IMR-90 (cell line): Measurements from ENCODE around the gene DTHD1. TPM values are rescaled to one million over a fixed set of nuclear protein-coding genes. Genes with fewer than 3 reads are reported as not detected.

Experiments
- ATAC-seq: fragments of 200-7000 bp; cut with Tn5 transposase; 2 replicates; pipeline ENCODE4 v1.9.1; 2020; ENCODE audit warnings: low read depth, mild to moderate bottlenecking, moderate library complexity
- BruUV-seq: library from RNA; stranded (reverse); fragments of 400-500 nt; replicated peaks from 2 replicates; lab custom pipeline; 2021; lab: Mats Ljungman, UMichigan
- CTCF ChIA-PET: fragments of 300-600 bp; formaldehyde crosslinking; extraction: SDS; loops from one replicate; lab custom pipeline; 2021; ENCODE audit warnings: antibody characterized with exemption; lab: Yijun Ruan, JAX
- POLR2A ChIA-PET: fragments of 300-600 bp; sonication (Branson Sonifier 250); formaldehyde crosslinking; loops from one replicate; lab custom pipeline; 2022; ENCODE audit warnings: antibody characterized with exemption; ENCODE audit not compliant: unreplicated experiment; lab: Charles Lee
- DNase-seq: peaks from one replicate; pipeline ENCODE4 v3.0.0; 2013
- H2AFZ ChIP-seq: replicated peaks from 2 replicates; pipeline ENCODE3; 2013; ENCODE audit warnings: low read length, mild to moderate bottlenecking; ENCODE audit not compliant: poor library complexity
- H2AK5ac ChIP-seq: 2 replicates; pipeline ENCODE4 v1.6.1; 2013; ENCODE audit warnings: low read depth, low read length, inconsistent platforms
- H2AK9ac ChIP-seq: replicated peaks from 2 replicates; pipeline ENCODE3; 2013; ENCODE audit warnings: mild to moderate bottlenecking, low read depth, low read length, moderate library complexity; ENCODE audit not compliant: poor library complexity
- H2BK120ac ChIP-seq: 2 replicates; pipeline ENCODE4 v1.6.1; 2013; ENCODE audit warnings: low read depth, low read length, inconsistent platforms
- H2BK15ac ChIP-seq: 3 replicates; pipeline ENCODE4 v1.6.1; 2013; ENCODE audit warnings: low read depth, low read length, inconsistent platforms
- H2BK20ac ChIP-seq: 2 replicates; pipeline ENCODE4 v1.6.1; 2013; ENCODE audit warnings: low read depth, mild to moderate bottlenecking, inconsistent platforms, low read length, moderate library complexity
- H2BK5ac ChIP-seq: 2 replicates; pipeline ENCODE4 v1.6.1; 2013; ENCODE audit warnings: mild to moderate bottlenecking, low read depth, low read length, inconsistent platforms; ENCODE audit not compliant: poor library complexity, severe bottlenecking
- H3K14ac ChIP-seq: replicated peaks from 2 replicates; pipeline ENCODE4 v1.6.1; 2013; ENCODE audit warnings: low read depth, low read length, inconsistent platforms
- H3K18ac ChIP-seq: 2 replicates; pipeline ENCODE4 v1.6.1; 2013; ENCODE audit warnings: low read depth, low read length, control low read depth
- H3K23ac ChIP-seq: 2 replicates; pipeline ENCODE4 v1.6.1; 2013; ENCODE audit warnings: low read depth, low read length, inconsistent platforms
- H3K27ac ChIP-seq: 2 replicates; pipeline ENCODE4 v1.5.1; 2013; ENCODE audit warnings: mild to moderate bottlenecking, control low read depth, low read length; ENCODE audit not compliant: insufficient read depth
- H3K27me3 ChIP-seq: 2 replicates; pipeline ENCODE4 v1.6.1; 2013; ENCODE audit warnings: low read length; ENCODE audit not compliant: control insufficient read depth, insufficient read depth
- H3K36me3 ChIP-seq: 2 replicates; pipeline ENCODE4 v1.6.1; 2013; ENCODE audit warnings: low read length, mixed read lengths; ENCODE audit not compliant: control insufficient read depth, insufficient read depth
- H3K4ac ChIP-seq: 2 replicates; pipeline ENCODE4 v1.6.1; 2013; ENCODE audit warnings: low read depth, low read length, inconsistent platforms
- H3K4me1 ChIP-seq: 2 replicates; pipeline ENCODE4 v1.6.1; 2013; ENCODE audit warnings: low read length, mixed read lengths; ENCODE audit not compliant: control insufficient read depth, insufficient read depth
- H3K4me2 ChIP-seq: 2 replicates; pipeline ENCODE4 v1.6.1; 2013; ENCODE audit warnings: low read depth, mild to moderate bottlenecking, control low read depth, low read length, moderate library complexity
- H3K4me3 ChIP-seq: 2 replicates; pipeline ENCODE4 v1.5.1; 2013; ENCODE audit warnings: low read depth, mild to moderate bottlenecking, control low read depth, low read length, moderate library complexity; ENCODE audit not compliant: insufficient read depth
- H3K56ac ChIP-seq: 2 replicates; pipeline ENCODE4 v1.6.1; 2013; ENCODE audit warnings: low read length, inconsistent platforms; ENCODE audit not compliant: insufficient read depth; ENCODE audit errors: extremely low read depth
- H3K79me1 ChIP-seq, 2 experiments: 2 replicates each; pipeline ENCODE4 v1.6.1; 2013; ENCODE audit warnings: low read length in 2 of 2, inconsistent platforms in 1 of 2, low read depth in 1 of 2
- H3K9ac ChIP-seq: 2 replicates; pipeline ENCODE4 v1.6.1; 2013; ENCODE audit warnings: low read depth, low read length, control low read depth
- H3K9me1 ChIP-seq: 2 replicates; pipeline ENCODE4 v1.6.1; 2013; ENCODE audit warnings: low read length, inconsistent platforms; ENCODE audit not compliant: insufficient read depth
- H3K9me3 ChIP-seq: 2 replicates; pipeline ENCODE4 v1.6.1; 2013; ENCODE audit warnings: low read length; ENCODE audit not compliant: control insufficient read depth, insufficient read depth
- H4K20me1 ChIP-seq: 2 replicates; pipeline ENCODE4 v1.6.1; 2013; ENCODE audit warnings: low read length, inconsistent platforms; ENCODE audit not compliant: insufficient read depth
- H4K5ac ChIP-seq: 2 replicates; pipeline ENCODE4 v1.6.1; 2013; ENCODE audit warnings: mild to moderate bottlenecking, low read depth, low read length, control low read depth
- H4K8ac ChIP-seq, 2 experiments: 2 replicates each; pipeline ENCODE4 v1.6.1; 2013; ENCODE audit warnings: low read depth in 2 of 2, low read length in 2 of 2, control low read depth in 1 of 2, inconsistent platforms in 1 of 2
- H4K91ac ChIP-seq: 2 replicates; pipeline ENCODE4 v1.6.1; 2013; ENCODE audit warnings: low read depth, low read length, inconsistent platforms; ENCODE audit not compliant: insufficient read depth
- CEBPB ChIP-seq: IDR thresholded peaks from 2 replicates; pipeline ENCODE4 v1.6.1; 2012; ENCODE audit warnings: low read depth, low read length, improper control_type of control experiment
- CHD1 ChIP-seq: IDR thresholded peaks from 2 replicates; pipeline ENCODE4 v1.6.1; 2012; ENCODE audit warnings: low read depth, low read length, improper control_type of control experiment
- MAFK ChIP-seq: IDR thresholded peaks from 2 replicates; pipeline ENCODE4 v1.6.1; 2012; ENCODE audit warnings: low read depth, low read length, improper control_type of control experiment
- MAZ ChIP-seq: IDR thresholded peaks from 2 replicates; pipeline ENCODE4 v1.6.1; 2012; ENCODE audit warnings: low read depth, mild to moderate bottlenecking, low read length, improper control_type of control experiment, moderate library complexity, borderline replicate concordance
- MXI1 ChIP-seq: IDR thresholded peaks from 2 replicates; pipeline ENCODE4 v1.6.1; 2012; ENCODE audit warnings: low read depth, mild to moderate bottlenecking, low read length, moderate library complexity, borderline replicate concordance
- NFE2L2 ChIP-seq: fragments of 150-350 bp; IDR thresholded peaks from 2 replicates; pipeline ENCODE4 v1.6.1; 2016; ENCODE audit warnings: low read depth, mild to moderate bottlenecking, low read length
- RAD21 ChIP-seq: IDR thresholded peaks from 2 replicates; pipeline ENCODE4 v1.6.1; 2012; ENCODE audit warnings: low read length, improper control_type of control experiment
- RCOR1 ChIP-seq: IDR thresholded peaks from 2 replicates; pipeline ENCODE4 v1.6.1; 2012; ENCODE audit warnings: mild to moderate bottlenecking, low read length, improper control_type of control experiment; ENCODE audit not compliant: insufficient replicate concordance
- SMC3 ChIP-seq: fragments of 150-350 bp; IDR thresholded peaks from 2 replicates; pipeline ENCODE4 v1.6.1; 2016; ENCODE audit warnings: low read depth, mild to moderate bottlenecking, antibody characterized with exemption, low read length, moderate library complexity
- WGBS, 2 experiments: methylation state at CpG; one replicate each; pipeline versions ENCODE4 v1.1.5 to v1.1.7; 2013; ENCODE audit warnings: missing lambda C conversion rate in 2 of 2; ENCODE audit not compliant: insufficient read length in 1 of 2; ENCODE audit errors: extremely low coverage in 2 of 2; 5-methylcytosine and 5-hydroxymethylcytosine counted together
- dilution Hi-C: fragments of 300-500 bp; cut with HindIII; formaldehyde crosslinking; loops from one replicate; pipeline ENCODE4 v1.14.3; 2018; ENCODE audit warnings: low sequenced_read_pairs; ENCODE audit not compliant: unreplicated experiment
- in situ Hi-C: fragments of 300-500 bp; cut with MboI; formaldehyde crosslinking; loops from 3 replicates; pipeline ENCODE4 v1.14.3; 2019; ENCODE audit warnings: low sequenced_read_pairs, inconsistent platforms, mixed read lengths
- intact Hi-C: fragments of 100-400 bp; cut with micrococcal nuclease; formaldehyde crosslinking; loops from 2 replicates; pipeline ENCODE4 v1.10.0; 2022
- polyA plus RNA-seq, 3 experiments: library from polyadenylated mRNA; depleted of rRNA; stranded (reverse); fragments of >200 nt; gene quantifications; 2 replicates each; pipeline ENCODE4 v1.2.3, GENCODE V29; 2012; ENCODE audit warnings: low replicate concordance in 1 of 3
- total RNA-seq: library from RNA; depleted of rRNA; stranded (reverse); fragments of >200 nt; gene quantifications from 2 replicates; pipeline ENCODE4 v1.2.3, GENCODE V29; 2012
- TF ChIP-seq, protein P1 (sequence below): fragments of 150-350 bp; IDR thresholded peaks from 2 replicates; pipeline ENCODE4 v1.6.1; 2017; ENCODE audit warnings: mild to moderate bottlenecking, antibody characterized with exemption, low read length, low read depth
- TF ChIP-seq, protein P2 (sequence below): fragments of 150-350 bp; IDR thresholded peaks from 2 replicates; pipeline ENCODE4 v1.6.1; 2016; ENCODE audit warnings: low read depth, mild to moderate bottlenecking, low read length, moderate library complexity, borderline replicate concordance
- TF ChIP-seq, protein P3 (sequence below): conservative IDR thresholded peaks from 2 replicates; pipeline ENCODE4 v1.5.1; 2012; ENCODE audit warnings: mild to moderate bottlenecking, low read depth, low read length, improper control_type of control experiment

Gene DTHD1
- total and polyA plus RNA-seq, 2 of the 4 experiments (the other 2 are of a cell fraction), result not detected

DNA sequence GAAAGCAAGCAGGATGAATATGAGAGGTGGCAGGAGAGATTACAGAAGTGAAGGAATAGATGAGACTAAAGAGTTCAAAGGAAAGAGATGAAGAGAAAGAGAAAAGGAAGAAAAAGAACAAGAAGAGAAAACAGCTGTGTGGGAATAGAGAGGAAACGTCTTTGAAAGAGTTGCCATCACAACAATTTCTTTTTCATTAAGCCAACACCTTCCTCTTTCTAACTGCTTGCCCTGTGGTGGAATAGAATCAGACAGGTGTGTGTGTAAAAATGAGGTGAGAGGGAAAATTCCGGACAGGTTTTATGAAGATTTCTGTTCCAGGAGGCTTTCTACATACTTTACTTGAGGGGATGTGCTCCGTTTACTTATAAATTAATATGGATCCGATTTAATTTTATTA, 28.8 kb downstream of the DTHD1 start:
- no peak overlapping the region for H3K4me2 ChIP-seq
- H3K4me1 ChIP-seq, result no peaks in the 10 kb centered on the region
- no peak overlapping the region for H3K4ac ChIP-seq
- no peak overlapping the region for H3K23ac ChIP-seq
- H2BK15ac ChIP-seq, result no peak overlapping the region
- no peaks in the 10 kb centered on the region for H3K27me3 ChIP-seq
- H3K27ac ChIP-seq, result no peak overlapping the region
- no CpG with 5 or more reads among the region's 4 CpGs for WGBS, 2 experiments
- H3K9me3 ChIP-seq, result peaks cover 8% of the 10 kb centered on the region; the same call in 1 of the 2 replicates
- H3K4me3 ChIP-seq, result no peak overlapping the region
- no peak overlapping the region for H2AK9ac ChIP-seq
- ChIA-PET CTCF (no interaction called here), POLR2A (no interaction called here)
- in situ Hi-C loops, result no loop called here
- no peaks in the 10 kb centered on the region for H3K79me1 ChIP-seq
- H2BK120ac ChIP-seq, result no peak overlapping the region
- DNase-seq, result no peak
- TF ChIP-seq MXI1 (no peak), CEBPB (no peak), MAFK (no peak), CHD1 (no peak), SMC3 (no peak), RAD21 (no peak), NFE2L2 (no peak), MAZ (no peak), RCOR1 (no peak)
- TF ChIP-seq, protein P1, sequence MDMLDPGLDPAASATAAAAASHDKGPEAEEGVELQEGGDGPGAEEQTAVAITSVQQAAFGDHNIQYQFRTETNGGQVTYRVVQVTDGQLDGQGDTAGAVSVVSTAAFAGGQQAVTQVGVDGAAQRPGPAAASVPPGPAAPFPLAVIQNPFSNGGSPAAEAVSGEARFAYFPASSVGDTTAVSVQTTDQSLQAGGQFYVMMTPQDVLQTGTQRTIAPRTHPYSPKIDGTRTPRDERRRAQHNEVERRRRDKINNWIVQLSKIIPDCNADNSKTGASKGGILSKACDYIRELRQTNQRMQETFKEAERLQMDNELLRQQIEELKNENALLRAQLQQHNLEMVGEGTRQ, result no peak
- TF ChIP-seq, protein P2, sequence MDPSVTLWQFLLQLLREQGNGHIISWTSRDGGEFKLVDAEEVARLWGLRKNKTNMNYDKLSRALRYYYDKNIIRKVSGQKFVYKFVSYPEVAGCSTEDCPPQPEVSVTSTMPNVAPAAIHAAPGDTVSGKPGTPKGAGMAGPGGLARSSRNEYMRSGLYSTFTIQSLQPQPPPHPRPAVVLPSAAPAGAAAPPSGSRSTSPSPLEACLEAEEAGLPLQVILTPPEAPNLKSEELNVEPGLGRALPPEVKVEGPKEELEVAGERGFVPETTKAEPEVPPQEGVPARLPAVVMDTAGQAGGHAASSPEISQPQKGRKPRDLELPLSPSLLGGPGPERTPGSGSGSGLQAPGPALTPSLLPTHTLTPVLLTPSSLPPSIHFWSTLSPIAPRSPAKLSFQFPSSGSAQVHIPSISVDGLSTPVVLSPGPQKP, result no peak
- TF ChIP-seq, protein P3, sequence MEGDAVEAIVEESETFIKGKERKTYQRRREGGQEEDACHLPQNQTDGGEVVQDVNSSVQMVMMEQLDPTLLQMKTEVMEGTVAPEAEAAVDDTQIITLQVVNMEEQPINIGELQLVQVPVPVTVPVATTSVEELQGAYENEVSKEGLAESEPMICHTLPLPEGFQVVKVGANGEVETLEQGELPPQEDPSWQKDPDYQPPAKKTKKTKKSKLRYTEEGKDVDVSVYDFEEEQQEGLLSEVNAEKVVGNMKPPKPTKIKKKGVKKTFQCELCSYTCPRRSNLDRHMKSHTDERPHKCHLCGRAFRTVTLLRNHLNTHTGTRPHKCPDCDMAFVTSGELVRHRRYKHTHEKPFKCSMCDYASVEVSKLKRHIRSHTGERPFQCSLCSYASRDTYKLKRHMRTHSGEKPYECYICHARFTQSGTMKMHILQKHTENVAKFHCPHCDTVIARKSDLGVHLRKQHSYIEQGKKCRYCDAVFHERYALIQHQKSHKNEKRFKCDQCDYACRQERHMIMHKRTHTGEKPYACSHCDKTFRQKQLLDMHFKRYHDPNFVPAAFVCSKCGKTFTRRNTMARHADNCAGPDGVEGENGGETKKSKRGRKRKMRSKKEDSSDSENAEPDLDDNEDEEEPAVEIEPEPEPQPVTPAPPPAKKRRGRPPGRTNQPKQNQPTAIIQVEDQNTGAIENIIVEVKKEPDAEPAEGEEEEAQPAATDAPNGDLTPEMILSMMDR, result no peak
- BruUV-seq, result no TSS peak
- H2AK5ac ChIP-seq, result no peak overlapping the region
- no peak overlapping the region for H4K91ac ChIP-seq
- no peaks in the 10 kb centered on the region for H3K9me1 ChIP-seq
- H4K20me1 ChIP-seq, result no peaks in the 10 kb centered on the region
- no peak overlapping the region for H2BK5ac ChIP-seq
- H2BK20ac ChIP-seq, result no peak overlapping the region
- H3K14ac ChIP-seq, result no peak overlapping the region
- no peak overlapping the region for H4K5ac ChIP-seq
- no peak overlapping the region for H2AFZ ChIP-seq
- H4K8ac ChIP-seq, result no peak overlapping the region
- no peaks in the 10 kb centered on the region for H3K36me3 ChIP-seq
- dilution Hi-C loops, result no loop called here
- no peak overlapping the region for H3K56ac ChIP-seq
- no peak overlapping the region for H3K18ac ChIP-seq
- ATAC-seq, result no peak
- intact Hi-C loops, result no loop called here
- H3K9ac ChIP-seq, result no peak overlapping the region
